Measurements from ENCODE around the gene CHD3.
A peak's percentile ranks its signal among the peaks of the same experiment; 100 is the strongest.
"Not testable (repeated sequence)": the region's sequence is repeated elsewhere in the genome, so short reads cannot be mapped to it uniquely, and the experiment has no call there.

CHD3 gene

GRCh38 chr17:7850701-7851437 is 37.7 kb upstream of the CHD3 start:
- no peak for DNase-seq

GRCh38 chr17:7851438-7852261 is 36.9 kb upstream of the CHD3 start:
- DNase-seq: peak; percentile 94

- DNase-seq: no peak
These were observed 36.3 kb upstream of the CHD3 start for GRCh38 chr17:7852262-7852670.

- no peak for DNase-seq
These were observed 35.5 kb upstream of the CHD3 start for GRCh38 chr17:7852919-7853690.

- DNase-seq: no peak
These were observed 34.9 kb upstream of the CHD3 start for GRCh38 chr17:7853691-7854038.

GRCh38 chr17:7854078-7854777 is 34.4 kb upstream of the CHD3 start:
- DNase-seq: no peak

GRCh38 chr17:7854851-7855659 is 33.5 kb upstream of the CHD3 start, which contains the start of gene TMEM88:
Gene TMEM88, plus strand, starts transcription at chr17:7855066. Its CDS starts 9 bp downstream, at chr17:7855075.
- DNase-seq: no peak

GRCh38 chr17:7855660-7856010 is 33.0 kb upstream of the CHD3 start:
- no peak for DNase-seq

GRCh38 chr17:7856011-7856810 is 32.4 kb upstream of the CHD3 start:
- DNase-seq: peak; percentile 75

GRCh38 chr17:7856811-7857712 is 31.5 kb upstream of the CHD3 start, which contains the start of gene NAA38:
Gene NAA38, minus strand, starts transcription at chr17:7857559. Its CDS starts 96 bp downstream, at chr17:7857463.
- peak; percentile 99 for DNase-seq

- peak; percentile 99 for DNase-seq
These were observed 30.7 kb upstream of the CHD3 start, which contains the start of gene CYB5D1 for GRCh38 chr17:7857713-7858521. Gene CYB5D1, plus strand, starts transcription at chr17:7858003. Its CDS starts 132 bp downstream, at chr17:7858135.

GRCh38 chr17:7858522-7858810 is 30.1 kb upstream of the CHD3 start:
- DNase-seq: peak; percentile 49

GRCh38 chr17:7859028-7859427 is 29.6 kb upstream of the CHD3 start:
- DNase-seq: no peak

- peak; percentile 39 for DNase-seq
These were observed 25.7 kb upstream of the CHD3 start for GRCh38 chr17:7862692-7863437.

GRCh38 chr17:7864384-7864783 is 24.2 kb upstream of the CHD3 start:
- not testable (repeated sequence) for DNase-seq

- no peak for DNase-seq
These were observed 23.5 kb upstream of the CHD3 start for GRCh38 chr17:7864995-7865650.

- no peak for DNase-seq
These were observed 20.7 kb upstream of the CHD3 start for GRCh38 chr17:7867881-7868329.

- no peak for DNase-seq
These were observed 15.5 kb upstream of the CHD3 start for GRCh38 chr17:7873051-7873450.
